NCI-H146 treated with DMSO at 0.1 percent for 48 hours (cell line): ENCODE results near the gene FSHR.
A peak's percentile ranks its signal among the peaks of the same experiment; 100 is the strongest.

ENCODE experiments used
- DNase-seq: peaks from one replicate; lab custom pipeline; 2025; ENCODE audit not compliant: unreplicated experiment; lab: John Stamatoyannopoulos, UW

Gene FSHR

GRCh38 chr2:49033394-49034185, 120.7 kb downstream of the FSHR start:
- DNase-seq: no peak

- DNase-seq: no peak
These were observed 121.4 kb downstream of the FSHR start for GRCh38 chr2:49032936-49033335.

- no peak for DNase-seq
These were observed 122.2 kb downstream of the FSHR start for GRCh38 chr2:49032126-49032525.

- no peak for DNase-seq
These were observed 124.9 kb downstream of the FSHR start for GRCh38 chr2:49029406-49029805.

- peak; percentile 2 for DNase-seq
These were observed 126.2 kb downstream of the FSHR start for GRCh38 chr2:49028101-49028500.

- DNase-seq: no peak
These were observed 127.6 kb downstream of the FSHR start for GRCh38 chr2:49026706-49027105.

GRCh38 chr2:49021271-49021670, 133.0 kb downstream of the FSHR start:
- DNase-seq: no peak

- no peak for DNase-seq
These were observed 149.1 kb downstream of the FSHR start for GRCh38 chr2:49005261-49005660.

- DNase-seq: no peak
These were observed 150.2 kb downstream of the FSHR start for GRCh38 chr2:49004036-49004626.

- DNase-seq: no peak
These were observed 151.1 kb downstream of the FSHR start for GRCh38 chr2:49003201-49003600.

GRCh38 chr2:49002750-49003149, 151.6 kb downstream of the FSHR start:
- no peak for DNase-seq

GRCh38 chr2:49000695-49001094, 153.6 kb downstream of the FSHR start:
- DNase-seq: no peak

GRCh38 chr2:48998449-48998848, 155.9 kb downstream of the FSHR start:
- DNase-seq: no peak

- DNase-seq: no peak
These were observed 160.7 kb downstream of the FSHR start for GRCh38 chr2:48993576-48993975.

GRCh38 chr2:48991415-48992131, 162.7 kb downstream of the FSHR start:
- DNase-seq: no peak

- no peak for DNase-seq
These were observed 169.4 kb downstream of the FSHR start for GRCh38 chr2:48984922-48985321.

GRCh38 chr2:48983551-48983950, 170.8 kb downstream of the FSHR start:
- DNase-seq: no peak

- DNase-seq: no peak
These were observed 171.4 kb downstream of the FSHR start for GRCh38 chr2:48982887-48983435.

GRCh38 chr2:48980846-48981245, 173.5 kb downstream of the FSHR start:
- no peak for DNase-seq

GRCh38 chr2:48979691-48980090, 174.6 kb downstream of the FSHR start:
- DNase-seq: no peak

GRCh38 chr2:48978131-48978530, 176.2 kb downstream of the FSHR start:
- no peak for DNase-seq

- no peak for DNase-seq
These were observed 182.5 kb downstream of the FSHR start for GRCh38 chr2:48971801-48972200.
